Gastroesophageal sphincter (tissue), 4 donors: Measurements from ENCODE around the gene TCTN2. TPM values are rescaled to one million over a fixed set of nuclear protein-coding genes. Genes with fewer than 3 reads are reported as not detected.

ENCODE experiments used
- ATAC-seq: fragments of 150-250 bp; one replicate; pipeline ENCODE4 v1.9.1; 2016; ENCODE audit warnings: mild to moderate bottlenecking, moderate library complexity
- H3K27ac ChIP-seq, 4 donors: fragments of 200-600 bp; sonication (generic) in 3 of 4; 1 replicate in 3 of 4; 2 replicates in 1 of 4; pipeline ENCODE4 v1.5.1; 2016 to 2019
- H3K27me3 ChIP-seq: fragments of 200-600 bp; sonication (generic); one replicate; pipeline ENCODE4 v1.5.1; 2019
- H3K36me3 ChIP-seq, 2 donors: fragments of 200-600 bp; sonication (generic); one replicate each; pipeline ENCODE4 v1.5.1; 2019; ENCODE audit warnings: control low read depth in 1 of 2
- H3K4me1 ChIP-seq, 3 donors: fragments of 200-600 bp; sonication (generic); 1 replicate in 2 of 3; 2 replicates in 1 of 3; pipeline ENCODE4 v1.5.1; 2016 to 2019; ENCODE audit warnings: control low read depth in 2 of 3
- H3K4me3 ChIP-seq, 2 donors: fragments of 200-600 bp; sonication (generic); one replicate each; pipeline ENCODE4 v1.5.1; 2019; ENCODE audit warnings: mild to moderate bottlenecking in 1 of 2, moderate library complexity in 1 of 2
- H3K9me3 ChIP-seq, 3 donors: fragments of 200-600 bp; sonication (generic); one replicate each; pipeline ENCODE4 v1.5.1; 2017 to 2019; ENCODE audit warnings: control low read depth in 2 of 3
- CTCF ChIP-seq, 4 experiments: fragments of 200-600 bp in 2 of 4; fragments of 450-650 bp in 2 of 4; sonication (generic) in 1 of 4; IDR thresholded peaks; one replicate each; pipeline ENCODE4 v1.5.1; 2017 to 2019; ENCODE audit warnings: antibody characterized with exemption in 4 of 4, mild to moderate bottlenecking in 2 of 4, moderate library complexity in 2 of 4
- EP300 ChIP-seq: sonication (generic); formaldehyde crosslinking; IDR thresholded peaks from one replicate; pipeline ENCODE4 v1.6.1; 2017; ENCODE audit warnings: antibody characterized with exemption, mild to moderate bottlenecking
- POLR2A ChIP-seq, 2 donors: fragments of 450-650 bp; IDR thresholded peaks; one replicate each; pipeline ENCODE4 v1.6.1; 2017; ENCODE audit warnings: antibody characterized with exemption in 2 of 2, mild to moderate bottlenecking in 2 of 2, moderate library complexity in 1 of 2
- POLR2AphosphoS5 ChIP-seq: sonication (generic); formaldehyde crosslinking; IDR thresholded peaks from one replicate; pipeline ENCODE4 v1.6.1; 2017; ENCODE audit warnings: antibody characterized with exemption
- WGBS, 2 donors: methylation state at CpG; one replicate each; pipeline ENCODE4 v1.1.5; 2018; ENCODE audit warnings: low coverage in 1 of 2; 5-methylcytosine and 5-hydroxymethylcytosine counted together
- total RNA-seq, 4 donors: library from RNA; depleted of rRNA; stranded (reverse); fragments of >200 nt; gene quantifications; one replicate each; pipeline ENCODE4 v1.1.0, GENCODE V29; 2016

Gene TCTN2
- total RNA-seq, 4 donors from 2014 or later, result 5.0 to 7.8 (median 7.1) TPM

DNA sequence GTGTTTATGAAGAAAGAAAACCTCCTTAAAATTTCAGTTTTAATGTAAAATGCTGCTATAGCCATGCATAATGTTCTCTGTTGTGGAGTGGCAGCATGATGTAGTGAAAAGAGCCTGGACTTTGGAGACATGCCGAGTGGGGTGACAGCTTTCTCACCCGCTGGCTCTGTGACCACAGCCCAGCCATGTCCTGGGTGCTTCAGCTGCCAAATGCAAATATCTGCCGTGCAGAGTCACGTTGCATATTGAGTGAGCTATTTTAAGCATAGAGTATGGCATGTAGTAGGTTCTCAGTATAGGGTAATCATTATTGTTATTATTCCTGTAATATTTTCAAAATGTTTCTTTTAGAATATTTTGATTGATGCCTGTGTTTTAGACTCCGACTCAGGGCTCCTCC is 15.5 kb upstream of the TCTN2 start:
- Histone ChIP-seq H3K4me3 (no peak overlapping the region), H3K9me3 (no peaks in the 10 kb centered on the region), H3K27me3 (no peaks in the 10 kb centered on the region), H3K36me3 (peaks cover 0 to 85% of the 10 kb centered on the region in 2 donors), H3K4me1 (no peaks in the 10 kb centered on the region), H3K27ac (no peak overlapping the region)
- WGBS, 2 donors, result 74 to 83% methylated on average over 5 of the region's 5 CpGs
- no peak for ATAC-seq
- TF ChIP-seq POLR2AphosphoS5, result no peak
- TF ChIP-seq EP300, result no peak
- TF ChIP-seq POLR2A (IDR thresholded peaks at IDR 0.05), result no peak
- no peak for TF ChIP-seq CTCF (IDR thresholded peaks at IDR 0.05)

GRCh38 chr12:123656392-123656791 is 14.5 kb upstream of the TCTN2 start:
- no peak for ATAC-seq

DNA sequence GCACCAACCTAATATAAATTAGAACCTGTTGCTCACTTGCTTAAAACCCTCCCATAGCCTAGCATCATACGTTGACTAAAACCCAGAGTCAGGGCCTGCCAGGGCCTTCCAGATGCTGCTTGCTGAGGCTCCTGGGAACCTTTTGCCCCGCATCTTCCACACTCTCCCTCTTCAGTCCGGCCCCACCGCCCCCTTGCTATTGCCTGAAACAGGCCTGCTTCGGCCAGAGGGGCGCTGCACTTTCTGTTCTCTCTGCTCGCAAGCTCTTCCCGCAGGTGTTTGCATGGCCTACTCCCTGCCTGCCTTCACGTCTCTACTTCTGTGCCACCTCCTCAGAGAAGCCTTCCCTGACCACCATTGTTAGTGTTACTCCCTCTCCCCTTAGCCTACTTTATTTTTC is 13.7 kb upstream of the TCTN2 start:
- H3K27ac ChIP-seq, result no peak overlapping the region

More at GRCh38 chr12:123656392-123656791, 14.5 kb upstream of the TCTN2 start:
- Histone ChIP-seq H3K4me1 (no peaks in the 10 kb centered on the region), H3K27ac (no peak overlapping the region), H3K36me3 (peaks cover 0 to 82% of the 10 kb centered on the region in 2 donors), H3K27me3 (no peaks in the 10 kb centered on the region), H3K4me3 (no peak overlapping the region), H3K9me3 (no peaks in the 10 kb centered on the region)
- 73 to 82% methylated on average over 4 of the region's 4 CpGs for WGBS, 2 donors
- no peak for TF ChIP-seq CTCF (IDR thresholded peaks at IDR 0.05)
- TF ChIP-seq EP300, result no peak
- no peak for TF ChIP-seq POLR2A (IDR thresholded peaks at IDR 0.05)
- TF ChIP-seq POLR2AphosphoS5, result no peak

DNA sequence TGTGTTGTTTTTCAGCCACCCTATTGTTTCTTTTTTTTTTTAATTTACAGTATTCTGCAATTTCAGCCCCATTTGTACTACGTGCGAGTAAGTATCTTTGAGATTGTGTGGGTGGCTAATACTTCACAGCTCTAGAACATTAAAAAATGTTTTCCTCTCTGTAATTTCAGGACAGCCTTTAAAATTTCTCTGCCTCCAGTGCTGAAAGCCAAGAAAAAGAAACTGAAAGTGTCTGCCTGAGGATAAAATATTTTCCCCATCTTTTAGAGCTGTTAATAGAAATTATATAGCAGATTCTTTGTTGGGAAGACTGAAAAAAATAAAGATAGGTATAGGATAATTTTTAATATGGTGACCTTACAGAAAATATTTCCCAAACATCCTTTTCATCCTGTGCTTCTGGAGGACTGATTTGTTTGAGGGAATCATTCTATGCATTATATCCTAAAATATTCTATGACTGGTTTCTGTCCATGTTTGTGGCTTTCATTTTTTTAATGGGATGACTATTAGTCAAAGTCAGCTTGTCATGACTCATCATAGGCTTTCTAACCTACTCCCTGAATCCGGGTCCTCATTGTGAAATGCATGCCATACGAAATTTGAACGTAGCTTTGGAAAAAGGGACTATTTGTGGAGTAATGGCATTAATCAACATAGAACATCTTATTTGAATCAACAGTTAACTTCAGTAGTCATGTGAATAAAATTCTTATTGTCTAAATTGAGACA is 10.8 kb upstream of the TCTN2 start:
- H3K4me3 ChIP-seq, result no peak overlapping the region
- no peaks in the 10 kb centered on the region for H3K4me1 ChIP-seq
- WGBS, 2 donors, result 72 to 76% methylated on average over 5 of the region's 5 CpGs
- no peaks in the 10 kb centered on the region for H3K9me3 ChIP-seq
- H3K27ac ChIP-seq, result no peak overlapping the region
- peaks cover 0 to 83% of the 10 kb centered on the region in 2 donors for H3K36me3 ChIP-seq
- H3K27me3 ChIP-seq, result no peaks in the 10 kb centered on the region
- no peak for ATAC-seq
- TF ChIP-seq POLR2A (IDR thresholded peaks at IDR 0.05) (no peak), CTCF (IDR thresholded peaks at IDR 0.05) (no peak), POLR2AphosphoS5 (no peak), EP300 (no peak)

More for the DNA sequence above, 13.7 kb upstream of the TCTN2 start:
- peaks cover 0 to 80% of the 10 kb centered on the region in 2 donors for H3K36me3 ChIP-seq
- WGBS, 2 donors, result 85 to 88% methylated on average over 5 to 6 of the region's 9 CpGs
- no peak for TF ChIP-seq POLR2AphosphoS5
- no peak for TF ChIP-seq EP300
- TF ChIP-seq CTCF (IDR thresholded peaks at IDR 0.05), result no peak
- TF ChIP-seq POLR2A (IDR thresholded peaks at IDR 0.05), result no peak
- H3K4me3 ChIP-seq, result no peak overlapping the region
- H3K9me3 ChIP-seq, result no peaks in the 10 kb centered on the region
- no peak for ATAC-seq
- no peaks in the 10 kb centered on the region for H3K4me1 ChIP-seq
- H3K27me3 ChIP-seq, result no peaks in the 10 kb centered on the region

- H3K36me3 ChIP-seq, result peaks cover 0 to 17% of the 10 kb centered on the region in 2 donors
- peaks cover 0 to 23% (median 8%) of the 10 kb centered on the region in 3 donors for H3K4me1 ChIP-seq
- no peaks in the 10 kb centered on the region for H3K9me3 ChIP-seq
- no peaks in the 10 kb centered on the region for H3K27me3 ChIP-seq
- TF ChIP-seq CTCF (IDR thresholded peaks at IDR 0.05), result no peak
- no peak overlapping the region for H3K27ac ChIP-seq
- WGBS, 2 donors, result 52 to 64% methylated on average over 2 to 8 of the region's 8 CpGs
- ATAC-seq, result no peak
- H3K4me3 ChIP-seq, result no peak overlapping the region
Observed at GRCh38 chr12:123667771-123668170, 3.1 kb upstream of the TCTN2 start.
